ENCODE data around the gene MASP1. TPM values are rescaled to one million over a fixed set of nuclear protein-coding genes. Genes with fewer than 3 reads are reported as not detected.

The MASP1 gene
- total RNA-seq, 6 experiments from 2014 or later, result 84.6 to 146 (median 114) TPM

DNA sequence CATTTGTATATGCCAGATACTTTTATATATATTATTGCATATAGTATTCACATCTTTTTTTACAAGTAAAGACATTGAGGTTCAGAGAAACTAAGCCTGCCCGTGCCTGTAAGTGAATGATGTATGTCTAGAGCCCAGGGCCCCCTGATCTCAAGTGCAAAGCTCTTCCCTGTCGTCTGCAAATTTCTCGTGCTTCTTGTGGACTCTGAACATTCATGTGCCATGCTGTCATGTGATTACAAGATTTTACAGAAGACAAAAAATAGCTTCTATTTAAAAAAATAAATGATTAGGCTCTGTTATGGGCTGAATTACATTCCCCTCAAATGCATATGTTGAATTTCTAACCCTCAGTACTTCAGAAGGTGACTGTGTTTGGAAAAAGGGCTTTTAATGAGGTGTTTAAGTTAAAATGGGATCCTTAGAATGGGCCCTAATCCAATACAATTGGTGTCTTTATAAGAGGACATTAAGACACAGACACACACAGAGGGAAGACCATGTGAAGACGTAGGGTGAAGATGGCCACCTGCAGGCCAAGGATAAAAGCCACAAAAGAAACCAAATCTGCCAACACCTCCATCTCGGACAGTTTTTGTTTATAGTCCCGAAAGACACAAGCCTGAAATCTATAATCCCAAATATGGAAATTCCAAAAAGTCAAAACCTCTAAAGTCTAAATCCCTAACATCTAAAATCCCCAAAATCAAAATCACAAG lies 3.9 kb upstream of the MASP1 start:
- H3K4me3 ChIP-seq, result no peak overlapping the region
- no peaks in the 10 kb centered on the region for H3K9me3 ChIP-seq
- H3K36me3 ChIP-seq, result no peaks in the 10 kb centered on the region
- DNase-seq, result no peak
- peak overlapping the region in 1 of 3 donors; percentile 11 for H3K27ac ChIP-seq
- H3K27me3 ChIP-seq, result no peaks in the 10 kb centered on the region
- H3K4me1 ChIP-seq, result peaks cover 0 to 31% (median 14%) of the 10 kb centered on the region in 4 donors
- ATAC-seq, result no peak
- 50% methylated on average over 6 of the region's 6 CpGs for WGBS (ENCODE audit: insufficient coverage, low coverage, low lambda C conversion rate, missing lambda C conversion rate)
- intact Hi-C loops (cut with DNase I), result no loop called here
- TF ChIP-seq, protein P1, sequence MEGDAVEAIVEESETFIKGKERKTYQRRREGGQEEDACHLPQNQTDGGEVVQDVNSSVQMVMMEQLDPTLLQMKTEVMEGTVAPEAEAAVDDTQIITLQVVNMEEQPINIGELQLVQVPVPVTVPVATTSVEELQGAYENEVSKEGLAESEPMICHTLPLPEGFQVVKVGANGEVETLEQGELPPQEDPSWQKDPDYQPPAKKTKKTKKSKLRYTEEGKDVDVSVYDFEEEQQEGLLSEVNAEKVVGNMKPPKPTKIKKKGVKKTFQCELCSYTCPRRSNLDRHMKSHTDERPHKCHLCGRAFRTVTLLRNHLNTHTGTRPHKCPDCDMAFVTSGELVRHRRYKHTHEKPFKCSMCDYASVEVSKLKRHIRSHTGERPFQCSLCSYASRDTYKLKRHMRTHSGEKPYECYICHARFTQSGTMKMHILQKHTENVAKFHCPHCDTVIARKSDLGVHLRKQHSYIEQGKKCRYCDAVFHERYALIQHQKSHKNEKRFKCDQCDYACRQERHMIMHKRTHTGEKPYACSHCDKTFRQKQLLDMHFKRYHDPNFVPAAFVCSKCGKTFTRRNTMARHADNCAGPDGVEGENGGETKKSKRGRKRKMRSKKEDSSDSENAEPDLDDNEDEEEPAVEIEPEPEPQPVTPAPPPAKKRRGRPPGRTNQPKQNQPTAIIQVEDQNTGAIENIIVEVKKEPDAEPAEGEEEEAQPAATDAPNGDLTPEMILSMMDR (IDR thresholded peaks at IDR 0.05), result peak; percentile 13 to 44 (median 24)
- no peak for TF ChIP-seq POLR2A (IDR thresholded peaks at IDR 0.05)

DNA sequence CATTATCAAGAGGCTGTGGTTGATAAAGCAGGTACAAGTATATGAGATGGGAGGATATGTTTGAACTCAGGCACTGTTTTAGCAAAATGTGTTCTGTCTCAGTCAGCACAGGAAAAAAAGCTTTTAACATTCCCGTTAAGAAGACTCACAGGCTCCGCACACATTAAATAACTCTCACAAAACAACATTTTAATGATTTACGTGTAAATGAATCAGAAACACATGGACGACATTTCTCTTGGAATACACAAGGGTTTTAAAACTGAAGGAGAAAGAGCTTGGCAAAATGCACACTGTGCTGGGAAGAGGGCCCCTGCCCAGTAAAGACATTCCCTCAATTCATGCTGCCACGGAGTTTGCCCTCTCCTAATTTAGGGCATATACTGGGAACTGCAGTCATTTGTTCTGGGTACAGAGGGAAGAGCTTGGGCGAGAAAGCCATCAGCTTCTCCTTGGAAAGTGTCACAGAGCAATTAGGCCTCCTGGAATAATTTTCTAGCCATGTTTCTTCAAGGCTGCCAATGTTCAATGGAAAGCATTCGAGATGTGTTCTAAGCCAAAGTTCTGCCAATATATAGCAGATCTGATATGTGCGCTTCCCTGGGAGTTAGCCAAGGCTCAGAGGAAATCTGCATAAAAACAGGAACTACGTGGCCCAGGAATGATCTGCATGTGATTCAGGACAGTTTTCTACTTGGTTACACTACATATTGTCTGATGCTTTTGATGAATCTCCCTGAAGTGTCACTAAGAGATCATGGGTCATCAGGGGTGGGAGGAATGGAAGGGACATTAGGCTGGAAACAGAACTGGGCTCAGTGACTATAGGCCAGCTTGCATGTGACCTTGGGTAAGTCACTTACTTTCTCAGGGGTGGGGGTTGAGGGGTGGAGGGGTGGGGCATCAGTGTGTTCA lies 2.2 kb upstream of the MASP1 start:
- intact Hi-C loops (cut with DNase I), result no loop called here
- ATAC-seq, result no peak
- H3K4me1 ChIP-seq, result peaks cover 0 to 31% (median 14%) of the 10 kb centered on the region in 4 donors
- WGBS (ENCODE audit: insufficient coverage, low coverage, low lambda C conversion rate, missing lambda C conversion rate), result 45% methylated on average over 9 of the region's 9 CpGs
- no peak overlapping the region for H3K4me3 ChIP-seq
- DNase-seq, result no peak
- H3K27ac ChIP-seq, result peak overlapping the region; percentile 91 to 98 (median 96)
- peak; percentile 11 for TF ChIP-seq POLR2A (IDR thresholded peaks at IDR 0.05)
- TF ChIP-seq, protein P1 (IDR thresholded peaks at IDR 0.05), result no peak
- no peaks in the 10 kb centered on the region for H3K36me3 ChIP-seq
- H3K9me3 ChIP-seq, result no peaks in the 10 kb centered on the region
- H3K27me3 ChIP-seq, result no peaks in the 10 kb centered on the region

DNA sequence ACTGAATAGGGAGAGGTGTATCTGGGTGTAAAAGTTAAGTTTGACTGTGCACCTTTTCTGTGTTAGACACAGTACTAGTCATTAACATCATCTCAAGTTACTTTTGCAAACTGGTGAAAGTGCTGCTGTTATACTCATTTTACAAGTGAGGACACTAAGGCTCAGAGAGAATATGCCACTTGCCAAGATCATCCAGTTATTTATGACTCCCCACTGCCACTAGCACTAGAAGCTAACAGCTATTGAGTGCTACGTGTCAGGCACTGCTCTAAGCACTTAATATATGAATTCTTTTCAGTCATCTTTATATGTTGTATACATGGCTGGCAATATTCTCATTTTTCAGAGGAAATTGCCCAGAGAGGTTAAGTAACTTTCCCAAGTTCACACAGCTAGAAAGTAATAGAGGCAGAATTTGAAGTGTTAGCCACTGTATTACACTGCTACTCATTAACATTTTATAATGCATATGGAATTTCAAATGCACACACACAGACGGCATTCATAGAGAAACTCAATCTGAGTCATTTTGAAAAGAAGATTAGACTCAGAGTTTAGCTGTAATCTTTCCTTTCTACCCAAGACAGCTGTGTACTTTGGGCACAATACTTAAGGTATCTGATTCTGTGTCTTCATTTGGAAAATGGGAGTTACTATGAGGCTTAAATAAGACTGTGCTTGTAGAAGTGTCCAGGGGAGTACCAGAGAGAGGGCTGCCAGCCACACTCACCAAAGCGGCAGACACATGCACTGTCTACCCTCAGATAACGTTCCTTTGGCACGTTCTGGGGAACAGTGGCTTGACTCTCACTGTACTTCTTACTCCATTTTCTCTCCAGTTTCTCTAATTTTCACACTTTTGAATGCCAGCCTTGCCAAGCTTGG lies 1.3 kb upstream of the MASP1 start:
- 26% methylated on average over 5 of the region's 5 CpGs for WGBS (ENCODE audit: insufficient coverage, low coverage, low lambda C conversion rate, missing lambda C conversion rate)
- Histone ChIP-seq H3K4me1 (peaks cover 0 to 36% (median 17%) of the 10 kb centered on the region in 4 donors), H3K27ac (peak overlapping the region; percentile 91 to 98 (median 96)), H3K4me3 (peak overlapping the region; percentile 19 to 69 (median 61)), H3K27me3 (no peaks in the 10 kb centered on the region), H3K36me3 (no peaks in the 10 kb centered on the region), H3K9me3 (no peaks in the 10 kb centered on the region)
- intact Hi-C loops (cut with DNase I), result no loop called here
- DNase-seq (no peak), ATAC-seq (no peak)
- TF ChIP-seq, protein P1 (IDR thresholded peaks at IDR 0.05), result no peak
- TF ChIP-seq POLR2A (IDR thresholded peaks at IDR 0.05), result no peak

DNA sequence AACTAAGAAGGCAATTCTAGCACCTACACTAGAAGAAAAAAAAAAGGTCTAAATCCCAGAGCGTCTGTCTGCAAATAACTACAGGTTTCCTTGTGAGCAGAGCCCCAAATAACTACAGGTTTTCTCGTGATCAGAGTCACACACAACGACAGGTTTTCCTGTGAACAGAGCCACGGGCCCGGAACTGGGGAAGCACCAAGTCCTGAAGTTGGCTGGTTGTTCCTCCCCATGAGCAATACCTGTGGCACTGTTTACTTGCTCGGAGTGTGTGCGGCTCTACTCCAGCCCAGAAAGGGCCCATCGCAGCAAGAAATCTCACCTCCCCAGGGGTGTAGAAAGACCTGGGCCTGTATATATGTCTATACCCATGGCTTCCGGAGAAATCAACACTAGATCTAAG lies 644 bp upstream of the MASP1 start:
- peak; percentile 50 to 75 (median 66) for ATAC-seq

More for the DNA sequence above, 644 bp upstream of the MASP1 start:
- intact Hi-C loops (cut with DNase I), result no loop called here
- no peak for TF ChIP-seq POLR2A (IDR thresholded peaks at IDR 0.05)
- TF ChIP-seq, protein P1 (IDR thresholded peaks at IDR 0.05), result no peak
- H3K4me3 ChIP-seq, result peak overlapping the region; percentile 19 to 69 (median 61)
- H3K27me3 ChIP-seq, result no peaks in the 10 kb centered on the region
- H3K4me1 ChIP-seq, result peaks cover 0 to 42% (median 20%) of the 10 kb centered on the region in 4 donors
- peak overlapping the region; percentile 91 to 98 (median 96) for H3K27ac ChIP-seq
- no peaks in the 10 kb centered on the region for H3K36me3 ChIP-seq
- H3K9me3 ChIP-seq, result no peaks in the 10 kb centered on the region
- 17% methylated on average over 7 of the region's 9 CpGs for WGBS (ENCODE audit: insufficient coverage, low coverage, low lambda C conversion rate, missing lambda C conversion rate)
- DNase-seq, result peak; percentile 59 to 84 (median 80)
